Measurements from ENCODE around the gene RENBP.

GRCh38 chrX:153957224-153957623 lies 12.8 kb upstream of the RENBP start:
- TF ChIP-seq, protein P1, sequence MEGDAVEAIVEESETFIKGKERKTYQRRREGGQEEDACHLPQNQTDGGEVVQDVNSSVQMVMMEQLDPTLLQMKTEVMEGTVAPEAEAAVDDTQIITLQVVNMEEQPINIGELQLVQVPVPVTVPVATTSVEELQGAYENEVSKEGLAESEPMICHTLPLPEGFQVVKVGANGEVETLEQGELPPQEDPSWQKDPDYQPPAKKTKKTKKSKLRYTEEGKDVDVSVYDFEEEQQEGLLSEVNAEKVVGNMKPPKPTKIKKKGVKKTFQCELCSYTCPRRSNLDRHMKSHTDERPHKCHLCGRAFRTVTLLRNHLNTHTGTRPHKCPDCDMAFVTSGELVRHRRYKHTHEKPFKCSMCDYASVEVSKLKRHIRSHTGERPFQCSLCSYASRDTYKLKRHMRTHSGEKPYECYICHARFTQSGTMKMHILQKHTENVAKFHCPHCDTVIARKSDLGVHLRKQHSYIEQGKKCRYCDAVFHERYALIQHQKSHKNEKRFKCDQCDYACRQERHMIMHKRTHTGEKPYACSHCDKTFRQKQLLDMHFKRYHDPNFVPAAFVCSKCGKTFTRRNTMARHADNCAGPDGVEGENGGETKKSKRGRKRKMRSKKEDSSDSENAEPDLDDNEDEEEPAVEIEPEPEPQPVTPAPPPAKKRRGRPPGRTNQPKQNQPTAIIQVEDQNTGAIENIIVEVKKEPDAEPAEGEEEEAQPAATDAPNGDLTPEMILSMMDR (IDR thresholded peaks at IDR 0.05 in 4 of 5, conservative IDR thresholded peaks at IDR 0.05 in 1 of 5): no peak
- no peak for TF ChIP-seq POLR2A (IDR thresholded peaks at IDR 0.05)
